Esophagus muscularis mucosa (tissue), 4 donors: Measurements from ENCODE around the gene SOBP. TPM values are rescaled to one million over a fixed set of nuclear protein-coding genes. Genes with fewer than 3 reads are reported as not detected.
"Not testable (repeated sequence)": the region's sequence is repeated elsewhere in the genome, so short reads cannot be mapped to it uniquely, and the experiment has no call there.

Experiments used
- DNase-seq: peaks from one replicate; pipeline ENCODE4 v3.0.0-alpha.2; 2017; ENCODE audit errors: extremely low spot score
- H3K27ac ChIP-seq, 4 donors: fragments of 200-600 bp; sonication (generic); replicated peaks in 1 of 4; 1 replicate in 3 of 4; 2 replicates in 1 of 4; pipeline ENCODE4 v1.5.1; 2016 to 2019; ENCODE audit warnings: mild to moderate bottlenecking in 1 of 4
- H3K27me3 ChIP-seq, 4 donors: fragments of 200-600 bp; sonication (generic); one replicate each; pipeline versions ENCODE4 v1.5.1 to v1.6.0; 2016 to 2019
- H3K36me3 ChIP-seq, 4 donors: fragments of 200-600 bp; sonication (generic); one replicate each; pipeline ENCODE4 v1.5.1; 2016 to 2019
- H3K4me1 ChIP-seq, 4 donors: fragments of 200-600 bp; sonication (generic); one replicate each; pipeline ENCODE4 v1.5.1; 2016 to 2019
- H3K4me3 ChIP-seq, 4 donors: fragments of 200-600 bp; sonication (generic); 1 replicate in 2 of 4; 2 replicates in 2 of 4; pipeline ENCODE4 v1.5.1; 2016 to 2019; ENCODE audit warnings: mild to moderate bottlenecking in 4 of 4, moderate library complexity in 1 of 4
- H3K9me3 ChIP-seq, 4 donors: fragments of 200-600 bp; sonication (generic); 1 replicate in 3 of 4; 2 replicates in 1 of 4; pipeline ENCODE4 v1.5.1; 2016 to 2019
- CTCF ChIP-seq, 3 experiments: fragments of 200-600 bp in 2 of 3; fragments of 450-650 bp in 1 of 3; sonication (generic) in 2 of 3; IDR thresholded peaks; one replicate each; pipeline ENCODE4 v1.5.1; 2017 to 2019; ENCODE audit warnings: antibody characterized with exemption in 3 of 3, mild to moderate bottlenecking in 2 of 3, moderate library complexity in 1 of 3
- EP300 ChIP-seq: sonication (generic); formaldehyde crosslinking; IDR thresholded peaks from one replicate; pipeline ENCODE4 v1.6.1; 2017; ENCODE audit warnings: antibody characterized with exemption
- POLR2A ChIP-seq: fragments of 450-650 bp; IDR thresholded peaks from one replicate; pipeline ENCODE4 v1.6.1; 2017; ENCODE audit warnings: antibody characterized with exemption, moderate library complexity, mild to moderate bottlenecking, low read depth
- POLR2AphosphoS5 ChIP-seq, 2 donors: sonication (generic); formaldehyde crosslinking; IDR thresholded peaks; one replicate each; pipeline ENCODE4 v1.6.1; 2017; ENCODE audit warnings: antibody characterized with exemption in 2 of 2
- WGBS: methylation state at CpG from one replicate; pipeline ENCODE4 v1.1.5; 2018; 5-methylcytosine and 5-hydroxymethylcytosine counted together
- intact Hi-C: fragments of 100-400 bp; cut with DNase I; formaldehyde crosslinking; loops from one replicate; pipeline ENCODE4 v1.15.1; 2023
- total RNA-seq, 4 donors: library from RNA; depleted of rRNA; stranded (reverse); fragments of >200 nt; gene quantifications; one replicate each; pipeline versions ENCODE4 v1.1.0 to v1.2.1, GENCODE V29; 2016

Gene SOBP
- total RNA-seq, 4 donors from 2014 or later: 18.6 to 44.1 (median 27.6) TPM

- 47% methylated on average over 3 of the region's 5 CpGs for WGBS
- Histone ChIP-seq H3K9me3 (no peaks in the 10 kb centered on the region), H3K4me3 (no peak overlapping the region), H3K4me1 (peaks cover 0 to 22% (median 6%) of the 10 kb centered on the region in 4 donors), H3K27ac (no peak overlapping the region), H3K36me3 (peaks cover 0 to 18% (median 0%) of the 10 kb centered on the region in 4 donors), H3K27me3 (no peaks in the 10 kb centered on the region)
- intact Hi-C loops: no loop called here
- no peak for DNase-seq
- TF ChIP-seq POLR2AphosphoS5 (IDR thresholded peaks at IDR 0.05) (peak in 1 of 2 donors; percentile 34), CTCF (IDR thresholded peaks at IDR 0.05) (no peak)
These were observed 21.6 kb downstream of the SOBP start for GRCh38 chr6:107511511-107511993.

- no peak for DNase-seq
- no peaks in the 10 kb centered on the region for H3K9me3 ChIP-seq
- no peaks in the 10 kb centered on the region for H3K27me3 ChIP-seq
- intact Hi-C loops: no loop called here
- WGBS: 97% methylated on average over 2 of the region's 2 CpGs
- H3K4me3 ChIP-seq: no peak overlapping the region
- no peak overlapping the region for H3K27ac ChIP-seq
- TF ChIP-seq POLR2AphosphoS5 (IDR thresholded peaks at IDR 0.05): no peak
- no peak for TF ChIP-seq CTCF (IDR thresholded peaks at IDR 0.05)
- no peak for TF ChIP-seq EP300
- no peak for TF ChIP-seq POLR2A
- H3K36me3 ChIP-seq: peaks cover 0 to 5% (median 0%) of the 10 kb centered on the region in 4 donors
- H3K4me1 ChIP-seq: peaks cover 0 to 22% (median 6%) of the 10 kb centered on the region in 4 donors
These were observed 23.3 kb downstream of the SOBP start for GRCh38 chr6:107513214-107513613.

GRCh38 chr6:107515955-107516354 lies 26.0 kb downstream of the SOBP start:
- H3K4me3 ChIP-seq: no peak overlapping the region
- no peak for DNase-seq
- TF ChIP-seq POLR2AphosphoS5 (IDR thresholded peaks at IDR 0.05) (no peak), EP300 (no peak), POLR2A (no peak), CTCF (IDR thresholded peaks at IDR 0.05) (no peak)
- 98% methylated on average over 5 of the region's 5 CpGs for WGBS
- intact Hi-C loops: no loop called here
- H3K36me3 ChIP-seq: peaks cover 0 to 5% (median 0%) of the 10 kb centered on the region in 4 donors
- H3K27me3 ChIP-seq: no peaks in the 10 kb centered on the region
- no peaks in the 10 kb centered on the region for H3K9me3 ChIP-seq
- H3K4me1 ChIP-seq: peaks cover 0 to 8% (median 4%) of the 10 kb centered on the region in 4 donors
- no peak overlapping the region for H3K27ac ChIP-seq

GRCh38 chr6:107517274-107517673 lies 27.4 kb downstream of the SOBP start:
- no peaks in the 10 kb centered on the region for H3K9me3 ChIP-seq
- intact Hi-C loops: no loop called here
- H3K27ac ChIP-seq: no peak overlapping the region
- WGBS: 92% methylated on average over 1 of the region's 1 CpG
- H3K4me1 ChIP-seq: no peaks in the 10 kb centered on the region
- H3K4me3 ChIP-seq: no peak overlapping the region
- H3K36me3 ChIP-seq: peaks cover 0 to 5% (median 0%) of the 10 kb centered on the region in 4 donors
- H3K27me3 ChIP-seq: no peaks in the 10 kb centered on the region
- DNase-seq: no peak
- no peak for TF ChIP-seq CTCF (IDR thresholded peaks at IDR 0.05)
- TF ChIP-seq EP300: no peak
- TF ChIP-seq POLR2AphosphoS5 (IDR thresholded peaks at IDR 0.05): no peak
- no peak for TF ChIP-seq POLR2A

- DNase-seq, H3K27ac ChIP-seq, H3K4me3 ChIP-seq, H3K36me3 ChIP-seq, H3K27me3 ChIP-seq, intact Hi-C loops, H3K9me3 ChIP-seq: not testable (repeated sequence)
- H3K4me1 ChIP-seq: peaks cover 0 to 11% (median 8%) of the 10 kb centered on the region in 4 donors
- 97% methylated on average over 5 of the region's 5 CpGs for WGBS
These were observed 29.3 kb downstream of the SOBP start for GRCh38 chr6:107519224-107519623.

GRCh38 chr6:107520706-107521105 lies 30.8 kb downstream of the SOBP start:
- H3K4me3 ChIP-seq, H3K27me3 ChIP-seq, H3K36me3 ChIP-seq, DNase-seq, intact Hi-C loops, H3K9me3 ChIP-seq, H3K27ac ChIP-seq: not testable (repeated sequence)
- H3K4me1 ChIP-seq: peaks cover 0 to 18% (median 8%) of the 10 kb centered on the region in 4 donors
- 75% methylated on average over 1 of the region's 2 CpGs for whole genome bisulfite sequencing
